NCI-H146 treated with DMSO at 0.1 percent for 48 hours (cell line): Measurements from ENCODE around the gene SS18L1.
A peak's percentile ranks its signal among the peaks of the same experiment; 100 is the strongest.

Source experiments
- DNase-seq: peaks from one replicate; lab custom pipeline; 2025; ENCODE audit not compliant: unreplicated experiment; lab: John Stamatoyannopoulos, UW

SS18L1 gene

DNA sequence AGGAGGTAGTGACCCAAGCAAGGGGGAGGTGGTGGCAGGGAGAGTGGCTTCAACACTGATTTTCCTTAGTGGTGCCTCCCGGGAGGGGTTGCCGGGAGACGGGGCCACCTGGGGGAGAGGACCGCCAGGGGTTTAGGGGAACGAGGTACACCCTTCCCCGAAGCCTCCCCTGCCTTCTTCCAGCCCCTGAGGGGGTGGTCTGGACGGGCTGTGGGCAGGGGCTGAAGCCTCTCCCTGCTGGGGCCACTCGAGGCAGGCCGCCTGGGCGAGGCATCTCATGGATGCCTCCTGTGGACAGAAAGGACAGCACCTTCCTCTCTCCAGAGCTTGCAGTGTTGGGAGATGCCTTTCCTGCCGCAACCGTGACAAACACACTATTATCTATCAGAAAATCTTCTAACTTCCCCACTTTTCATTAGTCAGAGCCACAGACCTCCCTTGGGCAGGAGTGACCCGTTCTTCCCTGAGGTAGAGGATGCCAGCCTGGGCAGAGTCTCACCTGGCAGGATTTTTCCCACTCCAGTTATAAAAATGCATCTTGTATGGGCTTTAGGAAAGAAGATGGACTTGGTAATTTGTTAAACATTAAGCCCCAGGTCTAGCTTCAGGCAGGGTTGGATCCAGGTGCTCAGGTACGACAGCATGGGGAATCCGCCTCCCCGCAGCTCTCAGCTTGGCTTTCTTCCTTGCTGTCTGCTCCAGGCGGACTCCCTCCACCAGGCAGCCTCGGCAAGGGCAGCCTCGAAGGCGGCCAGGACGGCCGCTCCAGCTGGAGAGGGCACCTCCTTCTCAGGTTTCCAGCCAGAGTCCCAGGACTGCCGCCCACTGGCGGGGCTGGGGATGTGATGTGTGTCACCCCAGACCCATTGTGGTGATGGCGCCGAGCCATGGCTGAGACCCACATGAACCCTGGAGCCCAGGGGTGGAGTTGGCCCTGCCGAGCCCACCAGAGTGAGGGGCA is 65.5 kb downstream of the SS18L1 start:
- no peak for DNase-seq

DNA sequence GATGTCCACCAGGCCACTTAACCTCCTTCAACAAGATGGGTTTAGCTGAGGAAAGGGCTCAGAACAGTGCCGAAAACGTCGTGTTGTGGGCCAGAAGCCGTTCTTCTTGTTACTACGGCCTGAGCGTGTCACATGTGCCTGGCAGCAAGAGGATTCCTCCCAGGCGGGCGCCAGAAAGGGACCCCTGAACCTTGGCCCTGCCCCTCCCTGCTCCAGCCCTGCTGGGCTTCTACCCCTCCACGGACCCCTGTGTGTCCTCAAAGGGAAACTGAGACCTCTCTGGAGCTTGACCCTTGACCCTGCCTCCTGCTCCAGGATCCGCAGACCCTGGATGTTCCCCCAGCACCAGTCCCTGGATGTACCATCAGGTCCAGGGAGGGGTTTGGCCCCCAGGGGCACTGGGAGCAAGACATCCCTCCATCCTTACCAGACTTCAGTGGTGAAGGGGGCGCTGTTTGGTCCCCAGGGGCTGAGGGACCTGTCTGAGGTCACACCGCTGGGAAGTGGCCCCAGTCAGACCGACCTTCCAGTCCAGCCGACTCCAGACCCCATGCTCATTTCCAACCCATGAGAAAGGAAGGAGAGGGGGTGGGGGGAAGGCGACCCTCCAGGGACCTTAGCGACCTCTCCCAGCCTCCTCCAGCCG is 66.4 kb downstream of the SS18L1 start:
- DNase-seq, result no peak

DNA sequence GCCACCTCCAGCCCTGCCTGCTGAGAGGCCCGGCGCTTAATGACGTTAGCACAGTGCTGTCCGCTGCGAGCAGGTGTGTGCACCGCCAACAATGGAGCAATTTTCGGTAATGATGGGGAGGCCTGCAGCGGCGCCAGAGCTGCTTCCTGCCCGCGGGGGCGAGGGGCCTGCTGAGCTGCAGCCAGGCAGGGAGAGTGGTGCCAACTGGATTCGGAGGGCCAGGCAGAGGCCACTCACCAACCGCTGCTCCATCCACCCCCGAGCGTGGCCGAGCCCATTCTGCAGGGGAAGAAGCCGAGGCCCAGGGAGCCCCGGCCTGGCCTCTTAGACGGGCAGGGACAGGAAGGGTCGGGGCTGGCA is 66.9 kb downstream of the SS18L1 start:
- DNase-seq, result peak; percentile 93

DNA sequence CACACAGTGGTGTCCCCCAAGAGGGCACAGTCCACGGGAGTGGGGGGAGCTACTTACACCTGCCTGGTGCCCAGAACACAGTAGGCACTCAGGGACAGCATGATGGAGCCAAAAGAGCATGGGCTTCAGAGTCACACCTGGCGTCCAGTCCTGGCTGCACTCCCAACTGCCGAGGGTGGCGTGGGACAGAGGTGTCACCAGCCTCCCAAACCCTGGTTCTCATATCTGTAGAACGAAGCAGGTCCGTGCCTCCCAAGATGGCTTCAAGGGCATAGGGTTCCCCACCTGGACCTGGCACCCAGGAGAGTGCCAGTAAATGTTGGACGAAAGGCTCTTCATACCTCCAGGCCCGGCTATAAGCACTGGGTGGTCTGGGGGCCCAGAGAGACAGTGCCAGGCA is 67.6 kb downstream of the SS18L1 start:
- DNase-seq, result no peak

DNA sequence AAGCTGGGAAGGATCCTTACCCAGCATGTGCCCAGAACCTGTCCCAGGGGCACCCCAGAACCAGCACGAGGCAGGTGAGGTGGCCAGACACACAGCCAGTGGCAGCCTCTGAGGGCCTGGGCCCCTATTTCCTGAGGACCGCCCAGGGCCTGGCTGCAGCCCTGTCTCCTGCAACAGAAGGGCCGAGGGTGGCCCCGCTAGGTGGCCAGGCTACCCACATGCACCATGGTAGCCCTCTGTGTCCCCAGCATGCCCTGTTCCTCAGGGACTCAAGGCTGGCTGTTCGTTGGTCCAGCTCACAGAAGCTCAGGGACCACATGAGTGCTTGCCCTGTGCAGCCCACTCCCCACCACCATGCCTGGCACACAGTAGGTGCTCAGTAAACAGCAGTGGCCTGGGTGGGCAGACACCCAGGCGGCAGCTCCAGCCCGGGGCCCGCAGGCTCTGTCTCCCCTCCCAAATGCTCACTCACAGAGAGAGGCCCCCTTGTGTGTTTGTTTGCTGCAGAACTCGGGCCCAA is 68.3 kb downstream of the SS18L1 start:
- no peak for DNase-seq

DNA sequence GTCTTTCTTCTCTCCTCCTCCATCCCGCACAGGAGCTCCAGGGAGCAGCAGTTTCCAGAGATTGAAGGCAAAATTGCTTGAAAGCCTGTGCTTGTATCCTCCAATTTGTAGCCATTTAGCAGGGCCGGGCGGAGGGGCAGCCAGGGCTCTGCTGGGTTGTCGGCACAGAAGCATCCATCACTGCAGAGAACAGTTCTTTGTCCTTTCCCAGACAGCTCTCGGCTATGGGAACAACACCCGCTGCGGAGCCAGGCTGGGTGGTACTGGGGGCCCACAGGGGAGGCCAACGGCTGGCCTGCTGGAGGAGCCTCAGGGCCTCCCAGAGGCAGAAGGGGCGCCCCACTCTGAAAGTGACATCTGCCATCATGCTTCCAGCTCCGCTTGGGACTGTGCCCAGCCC is 68.7 kb downstream of the SS18L1 start:
- DNase-seq, result no peak

DNA sequence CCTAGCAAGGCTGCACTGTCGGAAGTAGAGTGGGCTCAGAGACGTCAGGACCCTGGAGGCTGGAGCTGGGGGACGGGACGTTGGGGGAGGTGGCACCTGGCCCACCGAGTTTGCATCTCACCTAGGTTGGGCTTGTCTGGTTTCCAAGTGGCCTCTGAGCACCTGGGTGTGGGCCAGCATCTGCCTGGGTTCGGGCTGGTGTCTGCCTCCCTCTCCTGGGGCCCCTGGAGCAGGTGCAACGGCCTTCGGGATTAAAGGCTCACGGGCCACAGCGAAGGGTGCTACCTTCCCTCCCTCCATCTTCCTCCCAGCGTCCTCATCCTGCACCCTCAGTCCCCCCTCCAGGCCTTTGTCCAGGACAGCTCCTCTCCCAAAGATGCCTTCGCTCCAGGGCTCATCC is 70.5 kb downstream of the SS18L1 start:
- no peak for DNase-seq

DNA sequence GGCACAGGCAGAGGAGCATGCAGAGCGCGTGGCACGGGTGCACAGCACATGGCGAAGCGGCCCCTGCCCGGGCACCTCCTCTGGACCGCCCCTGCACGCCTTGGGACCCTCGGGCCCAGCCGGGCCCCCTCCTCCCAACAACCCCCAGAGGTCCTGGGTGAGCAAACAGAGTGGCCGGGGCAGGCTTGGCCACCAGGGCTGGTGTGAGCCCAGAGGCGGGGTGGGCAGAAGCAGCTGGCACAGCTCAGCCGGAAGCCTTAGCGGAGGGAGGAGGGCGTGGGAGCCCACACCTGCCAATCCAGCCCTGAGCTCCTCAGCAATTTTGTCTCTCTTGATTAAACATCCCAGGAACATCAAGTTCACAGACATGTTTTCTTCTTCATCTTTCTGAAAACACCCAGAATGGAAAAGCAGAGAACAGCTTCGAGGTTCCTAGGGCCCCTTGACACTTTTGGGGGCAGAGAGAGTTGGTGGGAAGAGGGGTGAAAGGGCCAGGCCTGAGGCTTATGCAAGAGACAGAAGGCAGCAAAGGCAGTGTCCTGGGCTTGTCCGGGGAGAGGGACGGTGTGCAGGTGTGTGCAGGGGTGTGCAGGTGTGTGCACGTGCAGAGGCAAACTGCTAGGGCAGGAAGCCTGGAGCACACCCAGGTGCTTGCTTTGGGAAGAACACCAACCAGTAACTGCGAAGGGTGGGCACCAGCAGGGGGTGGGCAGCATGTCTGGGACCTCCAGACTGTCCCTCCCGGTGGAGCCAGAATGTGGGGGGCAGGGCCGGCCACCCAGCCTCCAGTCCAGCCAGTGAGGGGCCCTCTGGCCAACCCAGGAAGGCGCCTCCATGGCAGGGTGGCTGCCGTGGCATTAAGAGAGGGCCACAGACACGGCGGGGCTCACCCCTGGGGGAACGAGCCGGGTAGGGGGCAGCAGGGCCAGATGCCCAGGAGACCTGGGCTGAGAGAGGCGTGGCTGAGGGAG is 71.7 kb downstream of the SS18L1 start:
- DNase-seq, result no peak

DNA sequence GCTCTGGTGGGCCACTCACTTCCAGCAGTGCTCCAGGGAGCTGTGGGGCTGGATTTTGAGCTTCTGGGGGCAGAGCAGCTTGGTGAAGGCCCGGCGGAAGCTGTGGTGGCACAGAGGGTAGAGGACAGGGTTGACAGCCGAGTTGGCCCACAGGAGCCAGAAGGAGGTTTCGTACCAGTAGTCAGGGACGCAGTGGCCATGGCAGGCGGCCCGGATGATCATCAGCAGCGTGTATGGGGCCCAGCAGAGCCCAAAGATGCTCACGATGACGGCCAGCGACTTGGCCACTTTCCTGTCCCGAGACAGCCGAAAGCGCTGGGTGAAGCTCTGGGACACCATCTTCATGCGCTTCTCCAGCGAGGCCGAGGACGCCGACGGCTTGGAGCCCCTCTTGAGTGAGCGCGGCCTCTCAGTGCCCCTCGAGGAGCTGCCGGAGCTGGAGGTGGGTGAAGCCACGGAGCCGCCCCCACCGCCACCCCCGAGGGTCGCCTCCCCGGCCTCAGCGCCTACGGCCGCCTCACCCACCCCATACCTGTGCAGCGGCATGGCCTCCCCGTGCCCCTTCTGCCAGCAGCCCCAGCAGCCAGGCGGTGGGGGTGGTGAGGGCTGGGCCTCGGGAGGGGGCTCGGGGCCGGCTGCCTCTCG is 72.5 kb downstream of the SS18L1 start:
- no peak for DNase-seq

DNA sequence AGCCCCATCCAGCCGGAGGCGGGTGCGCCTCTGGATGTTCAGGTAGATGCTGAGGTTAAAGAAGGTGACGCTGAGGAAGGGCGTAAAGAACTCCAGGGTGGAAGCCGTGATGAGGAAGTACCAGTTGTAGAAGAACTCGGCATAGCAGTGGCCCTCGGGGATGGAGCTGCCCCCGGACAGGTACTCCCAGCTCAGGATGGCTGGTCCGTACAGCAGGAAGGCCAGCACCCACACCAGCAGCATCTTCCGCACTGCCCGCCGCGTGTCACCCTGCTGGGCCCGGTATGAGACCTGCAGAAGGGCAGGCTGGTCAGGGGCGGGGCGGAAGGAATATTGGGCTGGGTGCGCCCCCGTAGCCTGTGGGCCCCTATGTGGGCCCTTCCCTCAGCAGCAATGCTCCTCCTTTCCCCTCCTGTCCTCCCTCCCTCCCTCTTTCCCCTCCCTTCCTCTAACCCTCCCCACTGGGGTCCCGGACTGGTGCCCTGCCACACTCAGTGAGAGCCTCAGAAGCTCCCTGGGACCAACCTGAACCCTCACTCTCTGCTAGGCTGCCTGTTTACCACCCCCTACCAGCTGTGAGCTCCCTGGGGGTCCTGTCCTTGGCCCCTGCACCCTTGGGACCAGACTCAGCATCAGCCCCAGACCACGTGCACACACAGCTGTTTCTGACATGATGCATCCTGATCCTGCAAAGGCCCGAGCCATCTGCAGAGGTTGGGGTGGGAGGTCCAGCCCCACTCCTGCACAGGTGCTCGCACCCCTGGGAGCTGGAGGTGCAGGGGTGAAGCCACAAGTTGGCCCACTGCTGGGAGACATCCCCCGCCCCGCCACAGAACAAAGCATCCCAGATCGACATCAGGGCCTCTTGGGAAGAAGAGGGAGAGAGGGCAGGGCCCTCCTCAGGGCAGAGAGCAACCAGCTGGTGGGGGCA is 73.3 kb downstream of the SS18L1 start:
- DNase-seq, result no peak

DNA sequence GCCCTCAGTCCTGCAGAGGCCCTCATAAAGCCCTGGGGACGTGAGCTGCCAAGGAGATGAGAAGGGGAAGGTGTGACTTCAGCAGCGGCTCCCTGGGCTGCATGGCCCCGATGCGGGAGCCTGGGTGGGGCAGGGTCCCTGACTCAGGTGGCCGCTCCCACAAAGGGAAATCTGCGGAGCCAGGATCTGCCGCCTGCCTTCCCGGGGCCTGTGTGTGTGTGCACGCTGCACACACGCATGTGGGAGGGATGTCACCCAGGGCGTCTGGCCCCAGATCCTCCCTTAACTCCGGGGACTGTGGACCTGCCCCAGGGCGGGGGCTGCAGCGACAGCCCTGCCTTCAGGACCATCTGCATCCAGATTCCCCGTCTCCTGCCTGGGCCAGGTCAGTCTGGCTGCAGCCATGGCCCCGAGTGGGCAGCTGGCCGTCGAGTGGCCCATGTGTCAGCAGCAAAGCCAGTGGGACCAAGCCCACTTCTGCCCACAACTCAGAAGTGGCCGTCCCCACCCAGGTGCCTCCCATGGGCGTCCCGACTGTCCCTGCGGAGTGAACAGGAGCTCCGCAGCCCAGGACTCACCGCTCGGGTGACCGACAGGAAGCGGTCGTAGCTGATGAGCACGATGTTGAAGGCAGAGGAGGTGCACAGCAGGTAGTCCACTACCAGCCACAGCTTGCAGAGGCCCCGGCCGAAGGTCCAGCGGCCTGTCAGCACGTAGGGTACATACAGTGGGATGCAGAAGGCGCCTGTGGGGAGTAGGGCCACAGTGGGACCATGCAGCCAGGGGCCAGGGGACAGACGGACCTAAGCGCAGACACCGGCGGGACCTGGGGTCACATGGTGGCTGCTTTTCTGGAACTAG is 74.6 kb downstream of the SS18L1 start:
- no peak for DNase-seq

DNA sequence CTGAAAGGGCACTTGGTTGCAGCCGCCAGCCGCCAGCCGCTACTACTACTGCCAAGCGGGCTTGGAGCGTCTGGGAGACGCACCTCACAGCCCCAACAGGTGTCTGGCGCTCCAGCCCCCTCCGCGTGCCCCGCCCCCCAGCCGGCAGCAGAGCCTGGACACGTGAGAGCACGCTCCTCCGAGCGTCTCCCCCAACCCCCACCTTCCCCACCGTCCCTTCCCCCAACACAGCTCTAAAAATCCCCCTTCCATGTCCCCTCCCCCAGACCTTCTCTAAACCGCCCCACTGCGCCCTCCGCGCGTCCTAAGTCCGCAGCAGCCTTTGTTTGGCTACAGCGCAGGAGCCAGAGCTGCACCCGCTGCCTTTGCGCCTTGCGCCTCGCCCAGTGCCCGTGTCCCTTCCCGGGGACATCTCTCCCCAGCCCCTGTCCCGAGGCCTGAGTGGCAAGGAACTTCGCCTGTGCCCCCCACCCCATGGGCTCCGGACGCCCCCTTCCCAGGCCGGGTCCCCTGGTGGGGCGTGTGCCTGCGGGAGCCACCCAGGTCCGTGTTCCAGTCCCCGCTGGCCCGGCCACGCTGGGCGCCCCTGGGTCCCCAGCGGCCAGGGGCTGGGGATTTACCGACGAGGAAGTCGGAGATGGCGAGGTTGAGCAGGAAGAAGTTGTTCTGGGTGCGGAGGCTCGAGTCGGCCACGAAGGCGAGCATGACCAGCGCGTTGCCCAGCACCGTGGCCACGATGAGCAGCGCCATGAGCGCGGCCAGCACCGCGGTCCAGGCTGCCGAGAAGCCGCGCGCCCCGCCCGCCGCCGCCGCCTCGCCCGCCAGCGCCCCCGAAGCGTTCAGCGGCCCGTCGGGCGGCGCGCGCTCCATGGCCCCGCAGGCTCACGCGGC is 75.8 kb downstream of the SS18L1 start:
- peak; percentile 49 for DNase-seq

DNA sequence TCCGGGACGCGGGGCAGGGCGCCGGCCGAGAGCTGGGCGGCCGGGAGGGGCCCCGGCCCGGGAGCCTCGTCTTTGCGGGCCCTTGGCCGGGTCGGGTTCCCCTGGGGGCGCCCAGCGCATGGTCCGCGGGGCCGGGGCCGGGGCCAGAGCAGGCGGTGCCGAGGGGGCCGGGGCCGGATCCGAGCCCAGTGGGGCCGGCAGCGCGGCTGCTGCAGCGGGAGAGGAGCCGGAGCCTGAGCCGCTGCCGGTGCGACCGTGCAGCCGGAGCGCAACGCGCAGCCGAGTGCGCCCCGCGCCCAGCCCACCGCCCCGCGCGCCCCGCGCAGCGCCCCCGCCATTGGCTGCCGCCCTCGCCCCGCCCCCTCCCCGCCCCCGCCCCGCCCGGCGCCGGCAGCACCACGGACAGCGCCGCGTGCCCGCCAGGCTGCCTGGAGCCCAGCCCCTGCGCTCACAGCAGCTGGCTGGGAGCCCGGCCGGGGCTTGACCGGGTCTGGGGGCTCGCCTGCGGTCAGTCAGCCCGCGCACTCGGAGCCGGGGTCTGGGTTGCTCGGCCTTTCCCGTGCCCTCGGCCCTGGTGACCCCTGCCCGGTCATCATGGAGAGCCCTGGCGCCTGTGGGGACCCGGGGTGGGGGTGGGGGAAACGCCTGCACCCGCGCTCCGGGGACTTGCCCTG is 76.6 kb downstream of the SS18L1 start, which contains the start of gene HRH3:
Gene HRH3, minus strand, starts transcription at position 287 of the 674 bp plus-strand sequence. CDS start 308 bp downstream, outside the sequence.
- DNase-seq, result peak; percentile 28

DNA sequence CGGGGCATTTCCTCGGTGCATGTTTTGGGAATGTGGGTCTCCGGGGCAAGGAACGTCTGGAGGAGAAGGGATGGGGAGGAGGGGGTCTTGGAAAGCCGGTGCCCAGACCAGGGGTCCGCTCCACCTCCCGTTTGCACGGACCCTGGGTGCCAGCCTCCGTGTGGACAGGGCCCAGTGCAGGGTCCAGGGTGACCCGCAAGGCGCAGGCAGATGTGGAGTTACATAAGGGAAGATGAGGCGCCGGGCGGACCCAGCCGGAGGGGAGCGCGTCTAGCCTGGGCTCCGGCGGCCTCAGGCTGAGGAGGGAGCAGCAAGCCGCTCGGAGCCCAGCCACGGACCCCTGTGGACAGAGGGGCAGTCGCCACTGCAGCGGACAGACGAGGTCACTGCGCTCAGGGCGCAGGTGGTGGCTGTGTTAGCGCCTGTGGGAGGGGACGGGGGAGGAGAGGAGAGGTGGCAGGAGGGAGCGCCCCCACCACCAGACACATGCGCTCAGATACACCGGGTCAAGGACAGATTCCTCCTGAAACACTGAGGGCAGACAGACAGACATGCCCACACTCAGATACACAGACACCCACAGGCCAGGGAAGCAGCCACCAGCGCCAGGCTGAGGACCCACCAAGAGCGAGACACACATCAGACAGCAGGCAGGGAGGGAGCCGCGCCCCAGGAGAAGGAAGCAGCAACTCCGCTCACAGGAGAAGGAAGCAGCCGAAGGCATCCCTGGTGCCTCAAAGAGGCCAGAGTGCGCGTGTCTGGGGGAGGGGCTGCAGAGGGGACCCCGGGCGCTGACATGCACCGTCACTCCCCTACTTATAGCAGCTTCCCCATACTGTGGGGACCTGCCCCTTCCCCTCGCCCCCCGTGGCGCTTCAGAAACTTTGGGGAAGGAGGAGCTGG is 77.3 kb downstream of the SS18L1 start:
- peak; percentile 74 for DNase-seq

DNA sequence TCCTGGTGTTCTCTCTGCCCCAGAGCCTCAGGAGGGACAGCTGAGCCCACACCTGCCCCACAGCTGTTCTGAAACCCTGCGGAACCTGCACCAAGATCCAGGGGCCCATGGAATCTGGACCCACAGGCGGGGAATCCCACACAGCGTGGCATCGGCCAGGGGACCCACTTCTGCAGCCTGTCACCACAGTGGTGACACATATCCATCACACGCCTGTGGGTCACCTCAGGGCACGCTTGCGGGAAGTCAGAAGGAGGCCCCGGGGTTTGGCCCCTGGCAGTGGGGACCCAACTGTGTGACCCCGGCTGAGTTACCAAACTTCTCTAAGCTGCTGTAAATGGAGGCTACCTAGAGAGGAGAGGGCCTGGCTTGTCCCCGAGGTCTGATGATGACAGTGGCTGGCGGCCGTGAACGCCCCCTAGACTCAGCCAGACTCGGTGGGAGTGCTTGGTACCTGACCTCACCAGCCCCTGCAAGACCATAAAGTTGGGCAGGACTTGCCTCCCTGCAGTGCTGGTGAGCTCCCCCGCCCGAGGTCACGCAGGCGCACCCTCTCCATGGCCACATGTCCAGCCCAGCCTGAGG is 78.8 kb downstream of the SS18L1 start:
- DNase-seq, result no peak
